B cell (primary cell): ENCODE measurements around the gene SENP2. TPM values are rescaled to one million over a fixed set of nuclear protein-coding genes. Genes with fewer than 3 reads are reported as not detected.

ENCODE experiments used
- ATAC-seq: fragments of 200-7000 bp; cut with Tn5 transposase; one replicate; pipeline ENCODE4 v1.10.0; 2021; ENCODE audit warnings: low read depth, mild to moderate bottlenecking, moderate number of reproducible peaks, moderate library complexity
- CTCF ChIA-PET: fragments of 350-600 bp; sonication (Branson Sonifier 250); formaldehyde crosslinking; loops from one replicate; lab custom pipeline; 2021; ENCODE audit warnings: antibody characterized with exemption, inconsistent platforms; lab: Charles Lee
- POLR2A ChIA-PET: fragments of 350-600 bp; sonication (Branson Sonifier 250); formaldehyde crosslinking; loops from one replicate; lab custom pipeline; 2021; ENCODE audit warnings: antibody characterized with exemption; lab: Charles Lee
- DNase-seq: peaks from one replicate; pipeline ENCODE4 v3.0.0; 2013
- H2AFZ ChIP-seq: 2 replicates; pipeline ENCODE4 v1.6.1; 2012; ENCODE audit warnings: mild to moderate bottlenecking, low read depth, low read length; ENCODE audit not compliant: insufficient read depth, poor library complexity, severe bottlenecking
- H3K27ac ChIP-seq, 2 donors: 1 replicate in 1 of 2; 2 replicates in 1 of 2; pipeline ENCODE4 v1.5.1; 2012 to 2013; ENCODE audit warnings: low read length in 2 of 2, mild to moderate bottlenecking in 2 of 2, moderate library complexity in 1 of 2
- H3K27me3 ChIP-seq, 4 experiments: fragments of 200-600 bp in 1 of 4; sonication (generic) in 1 of 4; replicated peaks in 1 of 4; 1 replicate in 2 of 4; 2 replicates in 2 of 4; pipeline versions ENCODE4 v1.6.1 to v1.7.0; 2013 to 2016; ENCODE audit warnings: low read length in 3 of 4, mild to moderate bottlenecking in 2 of 4, mixed read lengths in 1 of 4, moderate library complexity in 1 of 4; ENCODE audit not compliant: insufficient read depth in 4 of 4, control insufficient read depth in 3 of 4; ENCODE audit errors: control extremely low read depth in 1 of 4
- H3K36me3 ChIP-seq, 2 experiments: replicated peaks in 1 of 2; 1 replicate in 1 of 2; 2 replicates in 1 of 2; pipeline versions ENCODE4 v1.6.1 to v1.7.1; 2013; ENCODE audit warnings: low read length in 1 of 2; ENCODE audit not compliant: insufficient read depth in 2 of 2, control insufficient read depth in 1 of 2; ENCODE audit errors: control extremely low read depth in 1 of 2, extremely low read depth in 1 of 2
- H3K4me1 ChIP-seq, 2 donors: fragments of 200-600 bp in 1 of 2; sonication (generic) in 1 of 2; 1 replicate in 1 of 2; 2 replicates in 1 of 2; pipeline versions ENCODE4 v1.5.1 to v1.6.1; 2013 to 2017; ENCODE audit warnings: low read length in 2 of 2; ENCODE audit not compliant: control insufficient read depth in 2 of 2, insufficient read depth in 2 of 2
- H3K4me2 ChIP-seq: replicated peaks from 2 replicates; pipeline ENCODE3; 2012; ENCODE audit warnings: mild to moderate bottlenecking, low read depth, low read length; ENCODE audit not compliant: poor library complexity, severe bottlenecking
- H3K4me3 ChIP-seq, 5 experiments: fragments of 200-600 bp in 1 of 5; sonication (generic) in 1 of 5; 1 replicate in 3 of 5; 2 replicates in 2 of 5; pipeline versions ENCODE4 v1.5.1 to v1.7.0; 2011 to 2016; ENCODE audit warnings: low read length in 4 of 5, mild to moderate bottlenecking in 4 of 5, low read depth in 2 of 5, control low read depth in 1 of 5, moderate library complexity in 1 of 5; ENCODE audit not compliant: insufficient read depth in 1 of 5; ENCODE audit errors: control extremely low read depth in 1 of 5, extremely low read depth in 1 of 5
- H3K79me2 ChIP-seq: fragments of 200-600 bp; sonication (generic); one replicate; pipeline ENCODE4 v1.6.0; 2016; ENCODE audit warnings: low read length; ENCODE audit not compliant: control insufficient read depth, insufficient read depth
- H3K9ac ChIP-seq: fragments of 200-600 bp; sonication (generic); 2 replicates; pipeline ENCODE4 v1.6.1; 2017; ENCODE audit warnings: mild to moderate bottlenecking, low read length, moderate library complexity
- H3K9me3 ChIP-seq, 3 donors: one replicate each; pipeline versions ENCODE4 v1.6.1 to v1.7.1; 2013; ENCODE audit warnings: low read length in 2 of 3; ENCODE audit not compliant: control insufficient read depth in 2 of 3, insufficient read depth in 1 of 3; ENCODE audit errors: control extremely low read depth in 1 of 3
- H4K20me1 ChIP-seq: 2 replicates; pipeline ENCODE4 v1.6.0; 2012; ENCODE audit warnings: mild to moderate bottlenecking, low read length; ENCODE audit not compliant: insufficient read depth, control insufficient read depth, poor library complexity, severe bottlenecking
- H3K27ac Mint-ChIP-seq: one replicate; pipeline ENCODE4 v1.8.0; 2021; ENCODE audit warnings: mixed read lengths
- H3K27me3 Mint-ChIP-seq: one replicate; pipeline ENCODE4 v1.8.0; 2021; ENCODE audit warnings: mixed read lengths
- H3K4me1 Mint-ChIP-seq: one replicate; pipeline ENCODE4 v1.8.0; 2021; ENCODE audit warnings: mixed read lengths
- H3K4me3 Mint-ChIP-seq: one replicate; pipeline ENCODE4 v1.8.0; 2021; ENCODE audit warnings: mixed read lengths
- H3K9me3 Mint-ChIP-seq: one replicate; pipeline ENCODE4 v1.8.0; 2022; ENCODE audit warnings: mixed read lengths; ENCODE audit not compliant: insufficient read depth
- CTCF ChIP-seq: fragments of 200-600 bp; IDR thresholded peaks from one replicate; pipeline ENCODE4 v1.8.0; 2022; ENCODE audit warnings: antibody characterized with exemption, mild to moderate bottlenecking
- EZH2 ChIP-seq: IDR thresholded peaks from 2 replicates; pipeline ENCODE4 v1.6.1; 2012; ENCODE audit warnings: borderline replicate concordance, low read depth, mild to moderate bottlenecking, moderate library complexity, low read length; ENCODE audit not compliant: insufficient read depth, poor library complexity, severe bottlenecking
- WGBS: methylation state at CpG from one replicate; pipeline ENCODE4 v1.1.5; 2013; ENCODE audit warnings: missing lambda C conversion rate; ENCODE audit not compliant: insufficient coverage; 5-methylcytosine and 5-hydroxymethylcytosine counted together
- intact Hi-C: fragments of 100-400 bp; cut with micrococcal nuclease; formaldehyde crosslinking; loops from one replicate; pipeline ENCODE4 v1.10.0; 2022
- polyA plus RNA-seq: library from polyadenylated mRNA; depleted of rRNA; stranded (reverse); fragments of >200 nt; gene quantifications from 2 replicates; pipeline ENCODE4 v1.2.3, GENCODE V29; 2012
- total RNA-seq, 2 donors: library from RNA; stranded (reverse); fragments of 120-200 nt in 1 of 2; gene quantifications; 1 replicate in 1 of 2; 2 replicates in 1 of 2; pipeline versions ENCODE4 v1.2.3 to v1.2.4, GENCODE V29; 2013 to 2022

The SENP2 gene
- total and polyA plus RNA-seq, 2 donors (not counting 1 experiment from before 2014, with no cell fraction given): 7.2 to 43.4 TPM

DNA sequence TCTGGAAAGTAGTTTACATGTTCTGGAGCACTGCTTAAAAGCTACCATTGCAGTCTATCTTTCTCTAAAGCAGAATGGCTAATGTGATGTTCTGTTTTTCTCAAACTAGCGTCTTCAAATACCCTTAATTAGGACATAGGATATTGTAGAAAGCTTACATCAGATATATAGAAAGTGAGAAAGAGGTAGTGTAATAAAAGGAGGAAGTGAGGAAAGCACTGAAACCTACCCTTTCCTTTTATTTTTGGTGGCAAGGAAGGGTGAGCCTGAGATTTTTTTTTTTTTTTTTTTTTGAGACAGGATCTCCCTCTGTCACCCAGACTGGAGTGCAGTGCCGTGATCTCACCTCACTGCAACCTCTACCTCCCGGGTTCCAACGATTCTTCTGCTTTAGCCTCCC, 9.4 kb downstream of the SENP2 start:
- H2AFZ ChIP-seq: no peak overlapping the region
- Mint-ChIP-seq H3K27me3 (no peaks in the 10 kb centered on the region), H3K9me3 (no peaks in the 10 kb centered on the region), H3K4me3 (peak overlapping the region; percentile 60), H3K4me1 (peaks cover 25% of the 10 kb centered on the region), H3K27ac (peak overlapping the region; percentile 94)
- peak overlapping the region; percentile 18 for H3K4me2 ChIP-seq
- POLR2A ChIA-PET: interaction anchor here (1.6 kb wide), 1 partner anchor 10 kb away, joined by 10 read pairs; the partner anchor contains the start of gene SENP2
- peak overlapping the region in 2 of 5 experiments; percentile 15 to 28 for H3K4me3 ChIP-seq
- peaks cover 29 to 35% of the 10 kb centered on the region in 2 donors for H3K4me1 ChIP-seq
- no peaks in the 10 kb centered on the region for H3K9me3 ChIP-seq
- CTCF ChIA-PET: interaction anchor here (0.7 to 2.0 kb wide), 4 partner anchors 8 to 499 kb away, joined by 4 to 6 read pairs (median 5); no protein-coding TSS in a partner anchor
- peak; percentile 73 for DNase-seq
- intact Hi-C loops: loop anchor here (1.0 kb wide), 1 partner anchor 9 kb away; the partner anchor contains the start of gene SENP2
- H3K9ac ChIP-seq: peak overlapping the region; percentile 5
- WGBS: no CpG with 5 or more reads among the region's 4 CpGs
- no peaks in the 10 kb centered on the region for H3K27me3 ChIP-seq
- no peaks in the 10 kb centered on the region for H4K20me1 ChIP-seq
- TF ChIP-seq EZH2 (no peak), CTCF (no peak)
- peak; percentile 86 for ATAC-seq
- H3K36me3 ChIP-seq: peaks cover 2 to 33% of the 10 kb centered on the region in 2 experiments
- H3K79me2 ChIP-seq: peaks cover 56% of the 10 kb centered on the region
- H3K27ac ChIP-seq: peak overlapping the region; percentile 74 to 81

DNA sequence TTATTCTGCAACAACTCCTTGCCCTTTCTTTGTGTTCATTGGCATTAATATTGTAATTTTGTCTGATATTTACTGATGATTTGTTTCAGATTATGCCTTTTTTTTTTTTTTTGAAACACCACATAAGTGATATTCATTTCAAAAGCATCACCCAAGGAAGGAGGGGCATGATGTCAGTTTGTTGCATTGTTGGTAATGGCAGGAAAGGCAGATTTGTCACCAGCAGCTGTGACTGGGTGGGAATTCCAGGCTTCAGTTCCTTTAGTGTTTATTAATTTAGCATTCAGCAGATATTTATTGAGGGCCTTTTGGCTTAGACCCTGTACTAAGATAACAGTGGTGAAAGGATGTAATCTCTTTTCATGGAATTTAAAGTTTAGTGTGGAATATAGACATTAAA, 19.5 kb downstream of the SENP2 start:
- Mint-ChIP-seq H3K4me3 (no peak overlapping the region), H3K9me3 (no peaks in the 10 kb centered on the region), H3K27me3 (no peaks in the 10 kb centered on the region), H3K4me1 (no peaks in the 10 kb centered on the region), H3K27ac (no peak overlapping the region)
- peaks cover 26% of the 10 kb centered on the region for H3K79me2 ChIP-seq
- CTCF ChIA-PET: interaction anchor here (1.4 kb wide), 1 partner anchor 56 kb away, joined by 3 read pairs; no protein-coding TSS in a partner anchor
- intact Hi-C loops: no loop called here
- H3K27ac ChIP-seq: no peak overlapping the region
- H3K4me3 ChIP-seq: no peak overlapping the region
- no peak for ATAC-seq
- TF ChIP-seq CTCF: no peak
- TF ChIP-seq EZH2: no peak
- H3K4me2 ChIP-seq: no peak overlapping the region
- H3K9ac ChIP-seq: no peak overlapping the region
- no peaks in the 10 kb centered on the region for H4K20me1 ChIP-seq
- H3K27me3 ChIP-seq: no peaks in the 10 kb centered on the region
- POLR2A ChIA-PET: interaction anchor here (0.7 kb wide), 1 partner anchor 31 kb away, joined by 6 read pairs; no protein-coding TSS in a partner anchor
- no peak overlapping the region for H2AFZ ChIP-seq
- no peaks in the 10 kb centered on the region for H3K9me3 ChIP-seq
- H3K4me1 ChIP-seq: no peaks in the 10 kb centered on the region
- DNase-seq: no peak
- H3K36me3 ChIP-seq: peaks cover 3 to 74% of the 10 kb centered on the region in 2 experiments
